ENCODE results near the gene RALB.

Gene RALB

GRCh38 chr2:120272763-120273481 is 20.3 kb downstream of the RALB start:
- TF ChIP-seq RAD21 (IDR thresholded peaks at IDR 0.05; ENCODE audit: low read depth) (no peak), CREB1 (IDR thresholded peaks at IDR 0.05; ENCODE audit: low read depth) (no peak), FOXM1 (IDR thresholded peaks at IDR 0.05; ENCODE audit: borderline replicate concordance, low read depth) (no peak), TAF1 (IDR thresholded peaks at IDR 0.05; ENCODE audit: low read depth) (no peak), CEBPB (IDR thresholded peaks at IDR 0.05) (no peak), EGR1 (IDR thresholded peaks at IDR 0.05) (no peak), MAX (IDR thresholded peaks at IDR 0.05) (no peak), ZBTB7A (IDR thresholded peaks at IDR 0.05; ENCODE audit: low read depth) (no peak), TEAD4 (IDR thresholded peaks at IDR 0.05) (no peak), EP300 (IDR thresholded peaks at IDR 0.05; ENCODE audit: borderline replicate concordance) (no peak), TCF12 (IDR thresholded peaks at IDR 0.05; ENCODE audit: low read depth) (no peak)

DNA sequence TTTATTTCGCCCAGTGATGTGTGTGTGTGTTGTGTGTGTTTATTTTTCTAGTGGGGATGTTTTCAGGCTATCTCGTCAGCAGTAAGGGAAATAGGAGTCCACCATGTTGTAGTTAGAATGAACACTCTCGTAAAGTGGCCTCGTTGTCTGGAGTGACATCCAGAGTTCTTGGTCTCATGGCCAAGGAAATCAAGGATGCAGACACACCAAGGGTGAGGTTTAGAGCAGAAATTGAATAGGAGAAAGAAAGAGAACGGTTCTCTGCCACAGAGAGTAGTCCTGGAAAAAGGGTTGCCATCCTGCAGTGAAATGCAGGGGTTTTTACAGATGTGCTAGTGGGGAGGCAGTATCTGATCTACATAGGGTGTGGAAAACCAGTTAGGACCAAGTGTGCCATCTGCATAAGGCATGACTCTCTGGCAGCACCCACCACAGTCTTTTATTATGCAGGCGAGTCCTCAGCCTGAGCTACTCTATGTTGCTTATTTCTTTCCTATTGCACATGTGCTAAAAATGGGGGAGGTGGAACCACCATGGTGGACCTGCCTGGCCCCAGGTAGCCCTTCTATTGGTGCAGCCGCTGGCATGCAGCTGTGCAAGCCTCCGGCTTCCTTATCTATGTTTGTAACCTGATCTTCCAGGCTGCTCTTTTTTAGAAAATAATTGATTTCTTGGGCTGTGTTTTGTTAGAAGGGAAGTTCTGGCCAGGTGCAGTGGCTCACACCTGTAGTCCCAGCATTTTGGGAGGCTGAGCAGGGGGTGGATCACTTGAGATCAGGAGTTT is 23.2 kb downstream of the RALB start:
- TF ChIP-seq YY1 (IDR thresholded peaks at IDR 0.05; ENCODE audit: low read depth) = no peak
- TF ChIP-seq REST (IDR thresholded peaks at IDR 0.05; ENCODE audit: low read depth) = no peak
- no peak for TF ChIP-seq EGR1 (IDR thresholded peaks at IDR 0.05)
- TF ChIP-seq USF1 (IDR thresholded peaks at IDR 0.05) = no peak
- TF ChIP-seq TAF1 (IDR thresholded peaks at IDR 0.05; ENCODE audit: low read depth) = no peak
- no peak for TF ChIP-seq TEAD4 (IDR thresholded peaks at IDR 0.05)

- TF ChIP-seq TEAD4 (IDR thresholded peaks at IDR 0.05) = no peak
- no peak for TF ChIP-seq REST (IDR thresholded peaks at IDR 0.05; ENCODE audit: low read depth)
- no peak for TF ChIP-seq TCF12 (IDR thresholded peaks at IDR 0.05; ENCODE audit: low read depth)
- TF ChIP-seq FOXM1 (IDR thresholded peaks at IDR 0.05; ENCODE audit: borderline replicate concordance, low read depth) = no peak
- TF ChIP-seq MAX (IDR thresholded peaks at IDR 0.05) = no peak
- no peak for TF ChIP-seq EGR1 (IDR thresholded peaks at IDR 0.05)
- no peak for TF ChIP-seq ZBTB7A (IDR thresholded peaks at IDR 0.05; ENCODE audit: low read depth)
- no peak for TF ChIP-seq TAF1 (IDR thresholded peaks at IDR 0.05; ENCODE audit: low read depth)
- no peak for TF ChIP-seq YY1 (IDR thresholded peaks at IDR 0.05; ENCODE audit: low read depth)
- no peak for TF ChIP-seq CEBPB (IDR thresholded peaks at IDR 0.05)
- no peak for TF ChIP-seq USF1 (IDR thresholded peaks at IDR 0.05)
- no peak for TF ChIP-seq RAD21 (IDR thresholded peaks at IDR 0.05; ENCODE audit: low read depth)
- TF ChIP-seq NFIC (IDR thresholded peaks at IDR 0.05) = no peak
- no peak for TF ChIP-seq EP300 (IDR thresholded peaks at IDR 0.05; ENCODE audit: borderline replicate concordance)
- TF ChIP-seq CREB1 (IDR thresholded peaks at IDR 0.05; ENCODE audit: low read depth) = no peak
Observed at GRCh38 chr2:120277505-120278205, 25.0 kb downstream of the RALB start.

GRCh38 chr2:120278901-120279300 is 26.2 kb downstream of the RALB start:
- TF ChIP-seq USF1 (IDR thresholded peaks at IDR 0.05) (no peak), EP300 (IDR thresholded peaks at IDR 0.05; ENCODE audit: borderline replicate concordance) (no peak), YY1 (IDR thresholded peaks at IDR 0.05; ENCODE audit: low read depth) (no peak), TCF12 (IDR thresholded peaks at IDR 0.05; ENCODE audit: low read depth) (no peak), ZBTB7A (IDR thresholded peaks at IDR 0.05; ENCODE audit: low read depth) (no peak), NFIC (IDR thresholded peaks at IDR 0.05) (no peak), TEAD4 (IDR thresholded peaks at IDR 0.05) (no peak), CREB1 (IDR thresholded peaks at IDR 0.05; ENCODE audit: low read depth) (no peak), EGR1 (IDR thresholded peaks at IDR 0.05) (no peak), MAX (IDR thresholded peaks at IDR 0.05) (no peak), REST (IDR thresholded peaks at IDR 0.05; ENCODE audit: low read depth) (no peak), RAD21 (IDR thresholded peaks at IDR 0.05; ENCODE audit: low read depth) (no peak), CEBPB (IDR thresholded peaks at IDR 0.05) (no peak), TAF1 (IDR thresholded peaks at IDR 0.05; ENCODE audit: low read depth) (no peak), FOXM1 (IDR thresholded peaks at IDR 0.05; ENCODE audit: borderline replicate concordance, low read depth) (no peak)
